Fibroblast of pulmonary artery (primary cell): ENCODE results near the gene NBR1.
"Not testable (repeated sequence)": the region's sequence is repeated elsewhere in the genome, so short reads cannot be mapped to it uniquely, and the experiment has no call there.

Source experiments
- DNase-seq: peaks from one replicate; pipeline ENCODE4 v3.0.0-alpha.2; 2010; ENCODE audit warnings: low read depth
- H3K4me3 ChIP-seq: replicated peaks from 2 replicates; pipeline ENCODE4 v1.5.1; 2011; ENCODE audit warnings: low read depth, mild to moderate bottlenecking, control low read depth, low read length, moderate library complexity
- CTCF ChIP-seq: IDR thresholded peaks from 2 replicates; pipeline ENCODE4 v1.5.1; 2011; ENCODE audit warnings: mild to moderate bottlenecking, control low read depth, low read length, inconsistent platforms; ENCODE audit errors: missing control alignments

NBR1 gene

GRCh38 chr17:43170140-43170765 is 761 bp upstream of the NBR1 start:
- TF ChIP-seq CTCF = no peak
- DNase-seq = peak; percentile 96
- peak overlapping the region; percentile 84 for H3K4me3 ChIP-seq

GRCh38 chr17:43171586-43172487 is 823 bp downstream of the NBR1 start:
- DNase-seq = peak; percentile 95
- TF ChIP-seq CTCF = peak; percentile 37
- peak overlapping the region; percentile 84 for H3K4me3 ChIP-seq

- DNase-seq = peak; percentile 68
- TF ChIP-seq CTCF = no peak
- H3K4me3 ChIP-seq = no peak overlapping the region
Observed at GRCh38 chr17:43175213-43176118, 4.5 kb downstream of the NBR1 start.

GRCh38 chr17:43176119-43176570 is 5.1 kb downstream of the NBR1 start:
- no peak for TF ChIP-seq CTCF
- no peak overlapping the region for H3K4me3 ChIP-seq
- no peak for DNase-seq

- H3K4me3 ChIP-seq = no peak overlapping the region
- no peak for TF ChIP-seq CTCF
- no peak for DNase-seq
Observed at GRCh38 chr17:43183921-43184320, 12.9 kb downstream of the NBR1 start.

- DNase-seq, H3K4me3 ChIP-seq: not testable (repeated sequence)
Observed at GRCh38 chr17:43186656-43187055, 15.6 kb downstream of the NBR1 start.

- DNase-seq = no peak
- H3K4me3 ChIP-seq = no peak overlapping the region
- TF ChIP-seq CTCF = no peak
Observed at GRCh38 chr17:43193251-43193650, 22.2 kb downstream of the NBR1 start.
